ENCODE data around the gene DAPL1. TPM values are rescaled to one million over a fixed set of nuclear protein-coding genes. Genes with fewer than 3 reads are reported as not detected.

The DAPL1 gene
- total and polyA plus RNA-seq, 5 donors, result not detected

GRCh38 chr2:158823486-158824237, 28.5 kb downstream of the DAPL1 start:
- Histone ChIP-seq H3K9me3 (ENCODE audit: control insufficient read depth, low read length) (no peaks in the 10 kb centered on the region), H3K27me3 (ENCODE audit: control insufficient read depth, insufficient read depth) (no peaks in the 10 kb centered on the region), H3K4me1 (ENCODE audit: control insufficient read depth, insufficient read depth, low read length) (no peaks in the 10 kb centered on the region), H3K27ac (ENCODE audit: low read length) (no peak overlapping the region), H3K4me3 (ENCODE audit: low read length) (no peak overlapping the region)
- ATAC-seq (no peak), DNase-seq (no peak)
- intact Hi-C loops (cut with DNase I), result no loop called here
- 70% methylated on average over 10 of the region's 10 CpGs for WGBS

GRCh38 chr2:158825021-158825420, 29.9 kb downstream of the DAPL1 start:
- intact Hi-C loops (cut with DNase I), result no loop called here
- 91% methylated on average over 3 of the region's 3 CpGs for WGBS
- Histone ChIP-seq H3K4me3 (ENCODE audit: low read length) (no peak overlapping the region), H3K27me3 (ENCODE audit: control insufficient read depth, insufficient read depth) (no peaks in the 10 kb centered on the region), H3K27ac (ENCODE audit: low read length) (no peak overlapping the region), H3K9me3 (ENCODE audit: control insufficient read depth, low read length) (no peaks in the 10 kb centered on the region), H3K4me1 (ENCODE audit: control insufficient read depth, insufficient read depth, low read length) (no peaks in the 10 kb centered on the region)
- no peak for DNase-seq
- ATAC-seq, result no peak

- no peak for DNase-seq
- Histone ChIP-seq H3K27me3 (ENCODE audit: control insufficient read depth, insufficient read depth) (no peaks in the 10 kb centered on the region), H3K9me3 (ENCODE audit: control insufficient read depth, low read length) (no peaks in the 10 kb centered on the region), H3K4me1 (ENCODE audit: control insufficient read depth, insufficient read depth, low read length) (no peaks in the 10 kb centered on the region), H3K27ac (ENCODE audit: low read length) (no peak overlapping the region), H3K4me3 (ENCODE audit: low read length) (no peak overlapping the region)
- intact Hi-C loops (cut with DNase I), result no loop called here
- ATAC-seq, result no peak
- 96% methylated on average over 3 of the region's 3 CpGs for WGBS
These were observed 31.8 kb downstream of the DAPL1 start for GRCh38 chr2:158826965-158827364.

GRCh38 chr2:158828378-158829164, 33.5 kb downstream of the DAPL1 start:
- Histone ChIP-seq H3K4me3 (ENCODE audit: low read length) (no peak overlapping the region), H3K27me3 (ENCODE audit: control insufficient read depth, insufficient read depth) (no peaks in the 10 kb centered on the region), H3K4me1 (ENCODE audit: control insufficient read depth, insufficient read depth, low read length) (no peaks in the 10 kb centered on the region), H3K27ac (ENCODE audit: low read length) (no peak overlapping the region), H3K9me3 (ENCODE audit: control insufficient read depth, low read length) (no peaks in the 10 kb centered on the region)
- 57% methylated on average over 4 of the region's 4 CpGs for whole genome bisulfite sequencing
- ATAC-seq, result no peak
- no peak for DNase-seq
- intact Hi-C loops (cut with DNase I), result no loop called here

GRCh38 chr2:158829167-158829566, 34.0 kb downstream of the DAPL1 start:
- no peak overlapping the region for H3K27ac ChIP-seq (ENCODE audit: low read length)
- H3K9me3 ChIP-seq (ENCODE audit: control insufficient read depth, low read length), result no peaks in the 10 kb centered on the region
- no peak overlapping the region for H3K4me3 ChIP-seq (ENCODE audit: low read length)
- DNase-seq (no peak), ATAC-seq (no peak)
- intact Hi-C loops (cut with DNase I), result no loop called here
- no peaks in the 10 kb centered on the region for H3K4me1 ChIP-seq (ENCODE audit: control insufficient read depth, insufficient read depth, low read length)
- no peaks in the 10 kb centered on the region for H3K27me3 ChIP-seq (ENCODE audit: control insufficient read depth, insufficient read depth)
- 94% methylated on average over 4 of the region's 4 CpGs for WGBS

- ATAC-seq (no peak), DNase-seq (no peak)
- WGBS, result 72% methylated on average over 4 of the region's 4 CpGs
- H3K9me3 ChIP-seq (ENCODE audit: control insufficient read depth, low read length), result no peaks in the 10 kb centered on the region
- H3K27me3 ChIP-seq (ENCODE audit: control insufficient read depth, insufficient read depth), result no peaks in the 10 kb centered on the region
- H3K27ac ChIP-seq (ENCODE audit: low read length), result no peak overlapping the region
- intact Hi-C loops (cut with DNase I), result no loop called here
- no peaks in the 10 kb centered on the region for H3K4me1 ChIP-seq (ENCODE audit: control insufficient read depth, insufficient read depth, low read length)
- H3K4me3 ChIP-seq (ENCODE audit: low read length), result no peak overlapping the region
These were observed 35.1 kb downstream of the DAPL1 start for GRCh38 chr2:158830201-158830600.

GRCh38 chr2:158835431-158835830, 40.3 kb downstream of the DAPL1 start:
- Histone ChIP-seq H3K27ac (ENCODE audit: low read length) (no peak overlapping the region), H3K4me1 (ENCODE audit: control insufficient read depth, insufficient read depth, low read length) (peaks cover 2% of the 10 kb centered on the region), H3K9me3 (ENCODE audit: control insufficient read depth, low read length) (no peaks in the 10 kb centered on the region), H3K27me3 (ENCODE audit: control insufficient read depth, insufficient read depth) (no peaks in the 10 kb centered on the region), H3K4me3 (ENCODE audit: low read length) (no peak overlapping the region)
- intact Hi-C loops (cut with DNase I), result no loop called here
- DNase-seq, result no peak
- 93% methylated on average over 3 of the region's 3 CpGs for WGBS
- no peak for ATAC-seq

- Histone ChIP-seq H3K4me1 (ENCODE audit: control insufficient read depth, insufficient read depth, low read length) (peaks cover 4% of the 10 kb centered on the region), H3K27me3 (ENCODE audit: control insufficient read depth, insufficient read depth) (no peaks in the 10 kb centered on the region), H3K9me3 (ENCODE audit: control insufficient read depth, low read length) (no peaks in the 10 kb centered on the region), H3K27ac (ENCODE audit: low read length) (no peak overlapping the region), H3K4me3 (ENCODE audit: low read length) (no peak overlapping the region)
- 79% methylated on average over 2 of the region's 2 CpGs for WGBS
- ATAC-seq, result no peak
- intact Hi-C loops (cut with DNase I), result no loop called here
- DNase-seq, result no peak
These were observed 42.5 kb downstream of the DAPL1 start for GRCh38 chr2:158837645-158838044.

GRCh38 chr2:158841850-158842249, 46.7 kb downstream of the DAPL1 start:
- Histone ChIP-seq H3K4me1 (ENCODE audit: control insufficient read depth, insufficient read depth, low read length) (peaks cover 4% of the 10 kb centered on the region), H3K27ac (ENCODE audit: low read length) (no peak overlapping the region), H3K27me3 (ENCODE audit: control insufficient read depth, insufficient read depth) (no peaks in the 10 kb centered on the region), H3K9me3 (ENCODE audit: control insufficient read depth, low read length) (no peaks in the 10 kb centered on the region), H3K4me3 (ENCODE audit: low read length) (no peak overlapping the region)
- intact Hi-C loops (cut with DNase I), result no loop called here
- DNase-seq (no peak), ATAC-seq (peak; percentile 67 to 70)

GRCh38 chr2:158845444-158845843, 50.3 kb downstream of the DAPL1 start:
- Histone ChIP-seq H3K4me3 (ENCODE audit: low read length) (no peak overlapping the region), H3K9me3 (ENCODE audit: control insufficient read depth, low read length) (no peaks in the 10 kb centered on the region), H3K27me3 (ENCODE audit: control insufficient read depth, insufficient read depth) (no peaks in the 10 kb centered on the region), H3K27ac (ENCODE audit: low read length) (no peak overlapping the region), H3K4me1 (ENCODE audit: control insufficient read depth, insufficient read depth, low read length) (peaks cover 2% of the 10 kb centered on the region)
- DNase-seq (no peak), ATAC-seq (peak in 1 of 2 donors; percentile 28)
- intact Hi-C loops (cut with DNase I), result no loop called here

GRCh38 chr2:158845859-158846258, 50.7 kb downstream of the DAPL1 start:
- intact Hi-C loops (cut with DNase I), result no loop called here
- peak; percentile 47 to 83 for ATAC-seq

More at GRCh38 chr2:158845859-158846258, 50.7 kb downstream of the DAPL1 start:
- Histone ChIP-seq H3K27ac (ENCODE audit: low read length) (no peak overlapping the region), H3K27me3 (ENCODE audit: control insufficient read depth, insufficient read depth) (no peaks in the 10 kb centered on the region), H3K9me3 (ENCODE audit: control insufficient read depth, low read length) (no peaks in the 10 kb centered on the region), H3K4me3 (ENCODE audit: low read length) (no peak overlapping the region), H3K4me1 (ENCODE audit: control insufficient read depth, insufficient read depth, low read length) (peaks cover 2% of the 10 kb centered on the region)
- 24% methylated on average over 3 of the region's 3 CpGs for WGBS
- no peak for DNase-seq
